ENCODE data around the gene GPR15LG.

The GPR15LG gene

DNA sequence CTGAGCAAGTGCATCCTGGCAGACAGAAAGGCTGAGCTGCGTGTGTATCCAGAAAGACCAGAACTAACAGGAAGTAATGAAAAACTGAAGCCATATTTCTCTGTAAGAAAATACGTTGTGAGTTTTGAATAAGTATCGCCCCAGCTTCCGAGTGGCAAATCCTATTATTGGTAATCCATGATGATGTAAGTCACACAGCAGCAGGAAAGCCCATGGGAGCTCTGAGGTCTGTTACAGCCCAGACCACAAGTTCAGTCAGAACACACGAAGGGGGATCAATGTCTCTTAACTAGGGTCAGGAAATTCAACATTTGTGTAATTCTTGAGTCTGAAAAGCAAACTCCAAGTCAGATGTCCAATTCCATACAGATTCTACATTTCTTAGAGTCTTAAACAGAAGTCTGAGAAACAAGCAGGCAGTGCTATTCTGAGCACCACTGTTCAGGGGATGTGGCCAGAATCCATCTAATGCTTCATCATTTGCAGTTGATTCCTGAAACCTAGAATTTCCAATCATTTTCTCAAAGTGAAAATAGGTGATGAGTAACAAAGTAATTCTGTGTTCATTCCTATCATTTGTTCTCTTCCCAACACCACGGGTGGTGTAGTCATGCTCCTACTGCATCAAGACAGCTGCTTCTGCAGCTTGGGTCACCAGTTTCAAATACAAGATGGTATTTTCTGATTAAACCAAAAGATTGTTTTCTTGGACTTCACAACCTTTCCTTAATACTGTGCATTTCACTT is 52.0 kb downstream of the GPR15LG start, which contains the start of gene LRIT2:
Gene LRIT2 (minus strand): TSS at position 118 of the 747 bp plus-strand sequence. CDS start 24 bp downstream, at position 94.
- Histone ChIP-seq H3K9me2 (ENCODE audit: low read depth, low read length) (no peaks in the 10 kb centered on the region), H3F3A (ENCODE audit: insufficient read depth, low read length) (no peaks in the 10 kb centered on the region), H3K79me2 (ENCODE audit: insufficient read depth, low read length) (no peaks in the 10 kb centered on the region), H3K4me2 (ENCODE audit: low read length) (no peak within 1 kb of the TSS), H3K4me3 (ENCODE audit: low read depth, low read length, poor library complexity, severe bottlenecking) (no peak within 1 kb of the TSS), H3K9me3 (ENCODE audit: low read length) (no peaks in the 10 kb centered on the region), H4K20me1 (ENCODE audit: insufficient read depth, low read length) (no peaks in the 10 kb centered on the region), H3K27ac (ENCODE audit: low read depth, low read length, poor library complexity, severe bottlenecking) (no peak within 1 kb of the TSS), H3K4me1 (ENCODE audit: insufficient read depth, low read length, severe bottlenecking) (no peaks in the 10 kb centered on the region), H3K9ac (ENCODE audit: low read length) (no peak within 1 kb of the TSS), H2AFZ (ENCODE audit: low read length) (no peak within 1 kb of the TSS), H3K27me3 (ENCODE audit: insufficient read depth, low read length) (no peaks in the 10 kb centered on the region; the same call in 1 of the 2 replicates), H3K36me3 (ENCODE audit: insufficient read depth, low read length) (no peaks in the 10 kb centered on the region)
- no peak for TF ChIP-seq EZH2 (IDR thresholded peaks at IDR 0.05; ENCODE audit: borderline replicate concordance, low read length)
- TF ChIP-seq, protein P1, sequence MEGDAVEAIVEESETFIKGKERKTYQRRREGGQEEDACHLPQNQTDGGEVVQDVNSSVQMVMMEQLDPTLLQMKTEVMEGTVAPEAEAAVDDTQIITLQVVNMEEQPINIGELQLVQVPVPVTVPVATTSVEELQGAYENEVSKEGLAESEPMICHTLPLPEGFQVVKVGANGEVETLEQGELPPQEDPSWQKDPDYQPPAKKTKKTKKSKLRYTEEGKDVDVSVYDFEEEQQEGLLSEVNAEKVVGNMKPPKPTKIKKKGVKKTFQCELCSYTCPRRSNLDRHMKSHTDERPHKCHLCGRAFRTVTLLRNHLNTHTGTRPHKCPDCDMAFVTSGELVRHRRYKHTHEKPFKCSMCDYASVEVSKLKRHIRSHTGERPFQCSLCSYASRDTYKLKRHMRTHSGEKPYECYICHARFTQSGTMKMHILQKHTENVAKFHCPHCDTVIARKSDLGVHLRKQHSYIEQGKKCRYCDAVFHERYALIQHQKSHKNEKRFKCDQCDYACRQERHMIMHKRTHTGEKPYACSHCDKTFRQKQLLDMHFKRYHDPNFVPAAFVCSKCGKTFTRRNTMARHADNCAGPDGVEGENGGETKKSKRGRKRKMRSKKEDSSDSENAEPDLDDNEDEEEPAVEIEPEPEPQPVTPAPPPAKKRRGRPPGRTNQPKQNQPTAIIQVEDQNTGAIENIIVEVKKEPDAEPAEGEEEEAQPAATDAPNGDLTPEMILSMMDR (IDR thresholded peaks at IDR 0.05; ENCODE audit: low read length): no peak

DNA sequence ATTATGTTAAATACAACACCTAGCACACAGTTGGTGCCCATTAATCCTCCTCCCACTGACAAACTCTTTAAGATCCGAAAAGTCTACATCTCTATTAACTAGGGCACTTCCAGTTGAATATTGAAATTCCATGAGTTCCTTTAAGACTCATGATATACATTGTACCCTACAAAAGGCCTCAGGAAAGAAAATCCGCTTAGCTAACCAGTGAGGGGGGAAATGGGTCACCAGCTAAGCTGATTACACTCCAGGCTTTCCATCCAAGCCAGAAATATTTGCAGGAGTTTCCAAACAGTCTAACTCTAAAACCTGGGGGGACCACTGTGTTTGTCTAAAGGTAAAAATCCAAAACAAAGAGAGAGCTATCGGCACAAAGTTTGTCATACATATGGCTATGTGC is 53.0 kb downstream of the GPR15LG start:
- Histone ChIP-seq H3K4me2 (ENCODE audit: low read length) (no peak overlapping the region), H3K27ac (ENCODE audit: low read depth, low read length, poor library complexity, severe bottlenecking) (no peak overlapping the region), H3K9me2 (ENCODE audit: low read depth, low read length) (no peaks in the 10 kb centered on the region), H2AFZ (ENCODE audit: low read length) (no peak overlapping the region), H3K4me3 (ENCODE audit: low read depth, low read length, poor library complexity, severe bottlenecking) (no peak overlapping the region), H3K79me2 (ENCODE audit: insufficient read depth, low read length) (no peaks in the 10 kb centered on the region), H3K4me1 (ENCODE audit: insufficient read depth, low read length, severe bottlenecking) (no peaks in the 10 kb centered on the region), H3K9me3 (ENCODE audit: low read length) (no peaks in the 10 kb centered on the region), H3F3A (ENCODE audit: insufficient read depth, low read length) (no peaks in the 10 kb centered on the region), H4K20me1 (ENCODE audit: insufficient read depth, low read length) (no peaks in the 10 kb centered on the region), H3K9ac (ENCODE audit: low read length) (no peak overlapping the region), H3K27me3 (ENCODE audit: insufficient read depth, low read length) (no peaks in the 10 kb centered on the region; the same call in 1 of the 2 replicates), H3K36me3 (ENCODE audit: insufficient read depth, low read length) (no peaks in the 10 kb centered on the region)
- TF ChIP-seq, protein P1 (IDR thresholded peaks at IDR 0.05; ENCODE audit: low read length): no peak
- TF ChIP-seq EZH2 (IDR thresholded peaks at IDR 0.05; ENCODE audit: borderline replicate concordance, low read length): no peak

DNA sequence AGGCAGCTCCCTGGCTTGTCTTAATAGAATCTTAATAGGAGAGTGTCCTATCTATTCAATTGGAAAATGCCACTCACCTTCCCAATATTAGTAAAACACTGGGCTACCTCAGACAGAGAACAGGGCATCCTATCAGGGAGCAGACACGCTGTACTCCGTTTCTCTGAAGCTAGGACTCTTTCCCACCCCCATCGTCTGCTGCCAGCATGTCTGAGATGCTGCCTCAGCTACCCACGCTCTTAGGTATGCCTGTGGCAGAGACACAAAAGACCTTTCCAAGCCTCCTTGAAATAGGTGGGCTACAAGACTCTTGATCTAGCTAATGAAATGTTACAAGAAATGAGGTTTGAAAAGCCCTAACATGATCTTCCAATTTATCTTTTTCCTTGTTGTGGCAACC is 54.2 kb downstream of the GPR15LG start:
- H3K4me3 ChIP-seq (ENCODE audit: low read depth, low read length, poor library complexity, severe bottlenecking): no peak overlapping the region
- H3F3A ChIP-seq (ENCODE audit: insufficient read depth, low read length): no peaks in the 10 kb centered on the region
- TF ChIP-seq, protein P1 (IDR thresholded peaks at IDR 0.05; ENCODE audit: low read length): no peak
- no peaks in the 10 kb centered on the region for H3K9me3 ChIP-seq (ENCODE audit: low read length)
- H3K27me3 ChIP-seq (ENCODE audit: insufficient read depth, low read length): no peaks in the 10 kb centered on the region
- H3K79me2 ChIP-seq (ENCODE audit: insufficient read depth, low read length): no peaks in the 10 kb centered on the region
- no peaks in the 10 kb centered on the region for H3K4me1 ChIP-seq (ENCODE audit: insufficient read depth, low read length, severe bottlenecking)
- no peak overlapping the region for H3K4me2 ChIP-seq (ENCODE audit: low read length)
- no peaks in the 10 kb centered on the region for H3K9me2 ChIP-seq (ENCODE audit: low read depth, low read length)
- no peak overlapping the region for H2AFZ ChIP-seq (ENCODE audit: low read length)
- no peak overlapping the region for H3K9ac ChIP-seq (ENCODE audit: low read length)
- H3K27ac ChIP-seq (ENCODE audit: low read depth, low read length, poor library complexity, severe bottlenecking): no peak overlapping the region
- H3K36me3 ChIP-seq (ENCODE audit: insufficient read depth, low read length): no peaks in the 10 kb centered on the region
- H4K20me1 ChIP-seq (ENCODE audit: insufficient read depth, low read length): no peaks in the 10 kb centered on the region
